GM12801 (cell line): ENCODE data around the gene CADPS.

ENCODE experiments used
- CTCF ChIP-seq: IDR thresholded peaks from one replicate; pipeline ENCODE4 v1.5.1; 2011; ENCODE audit warnings: control low read depth; ENCODE audit not compliant: insufficient read length; ENCODE audit errors: extremely low read depth

CADPS gene

GRCh38 chr3:62451211-62451887 is 423.9 kb downstream of the CADPS start:
- TF ChIP-seq CTCF: no peak

GRCh38 chr3:62446337-62446940 is 428.8 kb downstream of the CADPS start:
- TF ChIP-seq CTCF: no peak

- TF ChIP-seq CTCF: no peak
These were observed 429.9 kb downstream of the CADPS start for GRCh38 chr3:62445275-62445674.

GRCh38 chr3:62439978-62440377 is 435.2 kb downstream of the CADPS start:
- TF ChIP-seq CTCF: no peak

- no peak for TF ChIP-seq CTCF
These were observed 435.9 kb downstream of the CADPS start for GRCh38 chr3:62439176-62439813.

- no peak for TF ChIP-seq CTCF
These were observed 438.4 kb downstream of the CADPS start for GRCh38 chr3:62436785-62437184.

GRCh38 chr3:62433396-62433795 is 441.8 kb downstream of the CADPS start:
- TF ChIP-seq CTCF: no peak
